ENCODE results near the gene TTC7B. TPM values are rescaled to one million over a fixed set of nuclear protein-coding genes. Genes with fewer than 3 reads are reported as not detected.
A peak's percentile ranks its signal among the peaks of the same experiment; 100 is the strongest.

Gene TTC7B
- total and polyA plus RNA-seq, 7 donors = 5.5 to 70.9 (median 46.8) TPM

- H3K4me3 ChIP-seq = peak overlapping the region in 3 of 4 donors; percentile 2 to 11 (median 6)
- H3K4me1 ChIP-seq = peaks cover 0 to 45% (median 38%) of the 10 kb centered on the region in 4 donors
- intact Hi-C loops (cut with DNase I) = no loop called here
- WGBS, 2 donors = 19 to 67% methylated on average over 17 of the region's 17 CpGs
- H3K9me3 ChIP-seq = no peaks in the 10 kb centered on the region
- peaks cover 0 to 10% (median 0%) of the 10 kb centered on the region in 4 donors for H3K36me3 ChIP-seq
- H3K27ac ChIP-seq = peak overlapping the region; percentile 27 to 82 (median 75)
- no peaks in the 10 kb centered on the region for H3K27me3 ChIP-seq
- TF ChIP-seq CTCF (IDR thresholded peaks at IDR 0.05) = no peak
- TF ChIP-seq EP300 (IDR thresholded peaks at IDR 0.05) = no peak
- TF ChIP-seq POLR2A (IDR thresholded peaks at IDR 0.05) = no peak
- no peak for TF ChIP-seq POLR2AphosphoS5 (IDR thresholded peaks at IDR 0.05)
- no peak for DNase-seq
These were observed 155.2 kb downstream of the TTC7B start for GRCh38 chr14:90660865-90661570.

- H3K36me3 ChIP-seq = peaks cover 0 to 16% (median 0%) of the 10 kb centered on the region in 4 donors
- no peaks in the 10 kb centered on the region for H3K27me3 ChIP-seq
- 48 to 79% methylated on average over 2 of the region's 2 CpGs for WGBS, 2 donors
- no peak overlapping the region for H3K4me3 ChIP-seq
- H3K27ac ChIP-seq = no peak overlapping the region
- TF ChIP-seq EP300 (IDR thresholded peaks at IDR 0.05) (no peak), CTCF (IDR thresholded peaks at IDR 0.05) (no peak), POLR2A (IDR thresholded peaks at IDR 0.05) (no peak), POLR2AphosphoS5 (IDR thresholded peaks at IDR 0.05) (no peak)
- no peaks in the 10 kb centered on the region for H3K9me3 ChIP-seq
- intact Hi-C loops (cut with DNase I) = no loop called here
- peaks cover 0 to 47% (median 40%) of the 10 kb centered on the region in 4 donors for H3K4me1 ChIP-seq
- DNase-seq = no peak
These were observed 157.1 kb downstream of the TTC7B start for GRCh38 chr14:90659156-90659555.

GRCh38 chr14:90658541-90658967, 157.7 kb downstream of the TTC7B start:
- TF ChIP-seq POLR2AphosphoS5 (IDR thresholded peaks at IDR 0.05) = no peak
- no peak for TF ChIP-seq EP300 (IDR thresholded peaks at IDR 0.05)
- TF ChIP-seq CTCF (IDR thresholded peaks at IDR 0.05) = no peak
- no peak for TF ChIP-seq POLR2A (IDR thresholded peaks at IDR 0.05)
- Histone ChIP-seq H3K27me3 (no peaks in the 10 kb centered on the region), H3K4me3 (no peak overlapping the region), H3K27ac (no peak overlapping the region), H3K4me1 (peaks cover 0 to 47% (median 40%) of the 10 kb centered on the region in 4 donors), H3K36me3 (peaks cover 0 to 16% (median 0%) of the 10 kb centered on the region in 4 donors), H3K9me3 (no peaks in the 10 kb centered on the region)
- intact Hi-C loops (cut with DNase I) = no loop called here
- 59 to 83% methylated on average over 8 of the region's 8 CpGs for WGBS, 2 donors
- no peak for DNase-seq

- TF ChIP-seq POLR2A (IDR thresholded peaks at IDR 0.05) (no peak), EP300 (IDR thresholded peaks at IDR 0.05) (no peak), CTCF (IDR thresholded peaks at IDR 0.05) (no peak), POLR2AphosphoS5 (IDR thresholded peaks at IDR 0.05) (no peak)
- Histone ChIP-seq H3K36me3 (peaks cover 0 to 16% (median 0%) of the 10 kb centered on the region in 4 donors), H3K4me1 (peaks cover 0 to 52% (median 45%) of the 10 kb centered on the region in 4 donors), H3K9me3 (no peaks in the 10 kb centered on the region), H3K27me3 (no peaks in the 10 kb centered on the region), H3K27ac (peak overlapping the region; percentile 7 to 65 (median 54)), H3K4me3 (no peak overlapping the region)
- whole genome bisulfite sequencing, 2 donors = 93% methylated on average over 12 of the region's 12 CpGs
- no peak for DNase-seq
- intact Hi-C loops (cut with DNase I) = no loop called here
These were observed 159.3 kb downstream of the TTC7B start for GRCh38 chr14:90656973-90657372.
